ENCODE measurements around the gene CCDC183. TPM values are rescaled to one million over a fixed set of nuclear protein-coding genes. Genes with fewer than 3 reads are reported as not detected.

The CCDC183 gene
- total and polyA plus RNA-seq, 7 donors = 0.71 to 3.5 (median 2.2) TPM; not detected in 1

GRCh38 chr9:136857166-136857565 is 61.0 kb downstream of the CCDC183 start:
- H3K27me3 ChIP-seq = no peaks in the 10 kb centered on the region
- intact Hi-C loops (cut with DNase I) = no loop called here
- peaks cover 9 to 21% (median 16%) of the 10 kb centered on the region in 4 donors for H3K36me3 ChIP-seq
- H3K27ac ChIP-seq = no peak overlapping the region
- H3K9me3 ChIP-seq = no peaks in the 10 kb centered on the region
- 76 to 86% methylated on average over 19 of the region's 19 CpGs for WGBS, 2 donors
- TF ChIP-seq POLR2A (IDR thresholded peaks at IDR 0.05) = no peak
- TF ChIP-seq POLR2AphosphoS5 (IDR thresholded peaks at IDR 0.05) = no peak
- no peak for TF ChIP-seq EP300 (IDR thresholded peaks at IDR 0.05)
- TF ChIP-seq CTCF (IDR thresholded peaks at IDR 0.05) = no peak
- no peak for DNase-seq
- H3K4me1 ChIP-seq = peaks cover 0 to 18% (median 14%) of the 10 kb centered on the region in 4 donors
- H3K4me3 ChIP-seq = no peak overlapping the region

Small RNA genes within 50 kb of the gene (small RNA-seq; reads per million reads assigned to genes)
- gene AL355987.2 = 0 reads per million in 3 donors
- 0 reads per million in 3 donors for gene ATP6V1G1P3
- gene MIR4292 = 0 reads per million in 3 donors
- gene MIR6722 = 0 reads per million in 3 donors

Other genes with a start within 250 kb of the CCDC183 start
- gene EGFL7, start 133.4 kb upstream of the CCDC183 start, total RNA-seq = 10 to 100 TPM; 31.0 to 75.6 (median 46.0) TPM
- 10 to 100 TPM in 2 of 3 donors, 1 to 10 TPM in 1; 6.0 to 43.5 (median 27.6) TPM for gene EGFL7, start 133.4 kb upstream of the CCDC183 start, polyA plus RNA-seq
- gene AGPAT2, start 108.9 kb upstream of the CCDC183 start, total RNA-seq = 10 to 100 TPM; 28.0 to 62.4 (median 33.7) TPM
- gene AGPAT2, start 108.9 kb upstream of the CCDC183 start, polyA plus RNA-seq = 100 to 1,000 TPM in 2 of 3 donors, 10 to 100 TPM in 1; 92.5 to 345 (median 181) TPM
- gene DIPK1B, start 83.8 kb upstream of the CCDC183 start, total RNA-seq = 10 to 100 TPM in 3 of 4 donors, 1 to 10 TPM in 1; 9.6 to 18.3 (median 14.3) TPM
- gene DIPK1B, start 83.8 kb upstream of the CCDC183 start, polyA plus RNA-seq = 1 to 10 TPM in 1 of 3 donors, under 1 TPM in 2; 0.23 to 6.5 (median 0.60) TPM
- gene LCN10, start 53.4 kb upstream of the CCDC183 start, total RNA-seq = 1 to 10 TPM; 1.5 to 6.4 (median 2.1) TPM
- 1 to 10 TPM; 1.2 to 9.2 (median 1.8) TPM for gene LCN10, start 53.4 kb upstream of the CCDC183 start, polyA plus RNA-seq
- gene LCN6, start 47.8 kb upstream of the CCDC183 start, total RNA-seq = 10 to 100 TPM in 1 of 4 donors, 1 to 10 TPM in 3; 1.2 to 19.1 (median 8.1) TPM
- gene LCN6, start 47.8 kb upstream of the CCDC183 start, polyA plus RNA-seq = 1 to 10 TPM; 2.3 to 5.9 (median 4.2) TPM
- not detected for gene LCN8, start 38.1 kb upstream of the CCDC183 start, total RNA-seq
- gene LCN8, start 38.1 kb upstream of the CCDC183 start, polyA plus RNA-seq = under 1 TPM in 1 of 3 donors, not detected in 2; 0.04 TPM
- gene LCN15, start 31.8 kb upstream of the CCDC183 start, total RNA-seq = not detected
- gene LCN15, start 31.8 kb upstream of the CCDC183 start, polyA plus RNA-seq = 1 to 10 TPM in 2 of 3 donors, under 1 TPM in 1; 0.70 to 9.0 (median 6.6) TPM
- gene TMEM141, start 5.0 kb upstream of the CCDC183 start, total RNA-seq = 10 to 100 TPM; 37.5 to 84.7 (median 63.2) TPM
- gene TMEM141, start 5.0 kb upstream of the CCDC183 start, polyA plus RNA-seq = 100 to 1,000 TPM; 345 to 629 (median 415) TPM
- gene RABL6, start 11.6 kb downstream of the CCDC183 start, total RNA-seq = 10 to 100 TPM; 36.0 to 55.9 (median 49.9) TPM
- 100 to 1,000 TPM in 1 of 3 donors, 10 to 100 TPM in 2; 63.1 to 103 (median 68.7) TPM for gene RABL6, start 11.6 kb downstream of the CCDC183 start, polyA plus RNA-seq
- gene AJM1, start 46.1 kb downstream of the CCDC183 start, total RNA-seq = 1 to 10 TPM in 3 of 4 donors, under 1 TPM in 1; 0.82 to 8.6 (median 5.2) TPM
- 1 to 10 TPM in 2 of 3 donors, under 1 TPM in 1; 0.46 to 6.7 (median 1.8) TPM for gene AJM1, start 46.1 kb downstream of the CCDC183 start, polyA plus RNA-seq
- 10 to 100 TPM; 39.0 to 73.1 (median 56.4) TPM for gene PHPT1, start 53.1 kb downstream of the CCDC183 start, total RNA-seq
- 100 to 1,000 TPM; 109 to 144 (median 120) TPM for gene PHPT1, start 53.1 kb downstream of the CCDC183 start, polyA plus RNA-seq
- 1 to 10 TPM in 2 of 4 donors, under 1 TPM in 2; 0.71 to 2.8 (median 1.8) TPM for gene MAMDC4, start 56.0 kb downstream of the CCDC183 start, total RNA-seq
- gene MAMDC4, start 56.0 kb downstream of the CCDC183 start, polyA plus RNA-seq = 10 to 100 TPM in 1 of 3 donors, 1 to 10 TPM in 2; 1.6 to 25.3 (median 2.4) TPM
- 100 to 1,000 TPM; 261 to 303 (median 281) TPM for gene EDF1, start 70.0 kb downstream of the CCDC183 start, total RNA-seq
- 100 to 1,000 TPM; 541 to 755 (median 730) TPM for gene EDF1, start 70.0 kb downstream of the CCDC183 start, polyA plus RNA-seq
- gene TRAF2, start 90.2 kb downstream of the CCDC183 start, total RNA-seq = 1 to 10 TPM; 1.8 to 5.5 (median 3.9) TPM
- gene TRAF2, start 90.2 kb downstream of the CCDC183 start, polyA plus RNA-seq = 10 to 100 TPM; 13.2 to 21.9 (median 13.9) TPM
- gene FBXW5, start 148.4 kb downstream of the CCDC183 start, total RNA-seq = 100 to 1,000 TPM; 153 to 202 (median 171) TPM
- gene FBXW5, start 148.4 kb downstream of the CCDC183 start, polyA plus RNA-seq = 100 to 1,000 TPM; 147 to 182 (median 165) TPM
- not detected for gene C8G, start 148.9 kb downstream of the CCDC183 start, total RNA-seq
- gene C8G, start 148.9 kb downstream of the CCDC183 start, polyA plus RNA-seq = 10 to 100 TPM in 1 of 3 donors, 1 to 10 TPM in 2; 4.2 to 11.1 (median 5.4) TPM
- gene LCN12, start 155.9 kb downstream of the CCDC183 start, total RNA-seq = 1 to 10 TPM in 1 of 4 donors, not detected in 3; 1.2 TPM
- gene LCN12, start 155.9 kb downstream of the CCDC183 start, polyA plus RNA-seq = 1 to 10 TPM in 1 of 3 donors, not detected in 2; 3.0 TPM
- 10 to 100 TPM; 11.8 to 36.6 (median 32.4) TPM for gene PTGDS, start 181.2 kb downstream of the CCDC183 start, total RNA-seq
- gene PTGDS, start 181.2 kb downstream of the CCDC183 start, polyA plus RNA-seq = 100 to 1,000 TPM in 1 of 3 donors, 10 to 100 TPM in 1, 1 to 10 TPM in 1; 8.3 to 218 (median 24.0) TPM
- gene LCNL1, start 186.7 kb downstream of the CCDC183 start, total RNA-seq = 1 to 10 TPM in 1 of 4 donors, under 1 TPM in 3; 0.14 to 1.1 (median 0.43) TPM
- gene LCNL1, start 186.7 kb downstream of the CCDC183 start, polyA plus RNA-seq = under 1 TPM in 1 of 3 donors, not detected in 2; 0.50 TPM
- 10 to 100 TPM; 28.0 to 38.0 (median 36.2) TPM for gene PAXX, start 196.1 kb downstream of the CCDC183 start, total RNA-seq
- 10 to 100 TPM; 28.4 to 80.9 (median 40.8) TPM for gene PAXX, start 196.1 kb downstream of the CCDC183 start, polyA plus RNA-seq
- gene CLIC3, start 200.2 kb downstream of the CCDC183 start, total RNA-seq = 1 to 10 TPM in 1 of 4 donors, not detected in 3; 1.4 TPM
- 1 to 10 TPM in 1 of 3 donors, not detected in 2; 4.7 TPM for gene CLIC3, start 200.2 kb downstream of the CCDC183 start, polyA plus RNA-seq
- 10 to 100 TPM in 3 of 4 donors, 1 to 10 TPM in 1; 9.2 to 19.7 (median 13.2) TPM for gene ABCA2, start 231.9 kb downstream of the CCDC183 start, total RNA-seq
- 10 to 100 TPM in 1 of 3 donors, 1 to 10 TPM in 2; 6.0 to 28.6 (median 9.0) TPM for gene ABCA2, start 231.9 kb downstream of the CCDC183 start, polyA plus RNA-seq
- gene FUT7, start 235.8 kb downstream of the CCDC183 start, total RNA-seq = 1 to 10 TPM in 1 of 4 donors, under 1 TPM in 2, not detected in 1; 0.36 to 1.3 (median 0.41) TPM
- 1 to 10 TPM in 1 of 3 donors, not detected in 2; 1.3 TPM for gene FUT7, start 235.8 kb downstream of the CCDC183 start, polyA plus RNA-seq
- gene NPDC1, start 249.8 kb downstream of the CCDC183 start, total RNA-seq = 100 to 1,000 TPM in 1 of 4 donors, 10 to 100 TPM in 3; 21.4 to 101 (median 42.4) TPM
- 100 to 1,000 TPM in 1 of 3 donors, 10 to 100 TPM in 2; 47.9 to 118 (median 91.9) TPM for gene NPDC1, start 249.8 kb downstream of the CCDC183 start, polyA plus RNA-seq

Measured in sigmoid colon (tissue), 7 donors.